Central memory CD8-positive, alpha-beta T cell (primary cell): Measurements from ENCODE around the gene LCN6.
A peak's percentile ranks its signal among the peaks of the same experiment; 100 is the strongest.

Source experiments
- ATAC-seq: fragments of 150-1000 bp; cut with Tn5 transposase; replicated peaks from 2 replicates; pipeline ENCODE4 v1.10.0; 2022; ENCODE audit warnings: mild to moderate bottlenecking, moderate FRiP score, moderate number of reproducible peaks; ENCODE audit not compliant: poor library complexity, severe bottlenecking; ENCODE audit errors: extremely low read depth
- DNase-seq, 2 donors: peaks; one replicate each; pipeline ENCODE4 v3.0.0; 2021; ENCODE audit warnings: low spot score in 2 of 2
- H3K27ac Mint-ChIP-seq: one replicate; pipeline ENCODE4 v1.8.0; 2022; ENCODE audit warnings: low read depth, mild to moderate bottlenecking, moderate library complexity, mixed read lengths
- H3K27me3 Mint-ChIP-seq: one replicate; pipeline ENCODE4 v1.8.0; 2022; ENCODE audit warnings: mixed read lengths
- H3K36me3 Mint-ChIP-seq: one replicate; pipeline ENCODE4 v1.8.0; 2022; ENCODE audit warnings: mild to moderate bottlenecking, moderate library complexity, mixed read lengths; ENCODE audit not compliant: insufficient read depth
- H3K4me1 Mint-ChIP-seq: one replicate; pipeline ENCODE4 v1.8.0; 2022; ENCODE audit warnings: mixed read lengths
- H3K4me3 Mint-ChIP-seq: one replicate; pipeline ENCODE4 v1.8.0; 2022; ENCODE audit warnings: mild to moderate bottlenecking, moderate library complexity, mixed read lengths
- H3K9me3 Mint-ChIP-seq: one replicate; pipeline ENCODE4 v1.8.0; 2022; ENCODE audit warnings: mixed read lengths

Gene LCN6

DNA sequence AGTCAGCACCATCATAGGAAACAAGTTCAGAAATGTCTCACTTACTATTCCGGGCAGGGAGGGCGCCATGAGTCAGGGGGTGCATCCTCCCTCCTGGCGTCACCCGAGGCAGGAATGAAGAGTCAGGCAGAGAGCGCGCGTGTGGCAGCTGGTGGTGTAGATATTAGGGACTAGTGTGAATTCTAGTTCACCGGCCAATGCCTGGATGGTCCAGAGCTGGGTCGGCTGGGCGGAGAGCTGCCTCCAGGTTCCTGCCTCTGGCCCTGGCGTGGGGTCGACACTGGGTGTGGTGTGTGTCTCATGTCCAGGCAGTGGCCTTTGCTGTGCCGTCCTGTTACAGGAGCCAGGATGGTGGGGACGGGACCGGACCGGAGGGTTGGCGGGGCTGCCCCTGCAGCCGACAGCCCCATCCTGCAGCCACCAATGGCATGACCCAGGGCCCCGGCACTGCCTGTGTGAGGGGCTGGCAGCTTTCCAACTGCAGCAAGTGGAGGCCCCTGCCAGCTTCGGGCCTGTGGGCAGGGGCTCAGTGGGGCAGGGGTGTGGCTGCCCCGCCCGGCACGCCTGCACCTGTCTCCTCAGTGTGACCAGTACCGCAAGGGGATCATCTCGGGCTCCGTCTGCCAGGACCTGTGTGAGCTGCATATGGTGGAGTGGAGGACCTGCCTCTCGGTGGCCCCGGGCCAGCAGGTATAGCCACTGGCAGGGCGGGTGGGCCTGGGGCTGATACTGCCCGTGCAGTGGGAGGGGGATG, 26.8 kb downstream of the LCN6 start:
- H3K27me3 Mint-ChIP-seq = no peaks in the 10 kb centered on the region
- ATAC-seq (no peak), DNase-seq (no peak)
- H3K4me1 Mint-ChIP-seq = peaks cover 17% of the 10 kb centered on the region
- H3K36me3 Mint-ChIP-seq = peaks cover 33% of the 10 kb centered on the region
- no peak overlapping the region for H3K27ac Mint-ChIP-seq
- H3K4me3 Mint-ChIP-seq = no peak overlapping the region
- H3K9me3 Mint-ChIP-seq = no peaks in the 10 kb centered on the region

GRCh38 chr9:136720898-136721338, 27.4 kb downstream of the LCN6 start:
- Mint-ChIP-seq H3K27me3 (no peaks in the 10 kb centered on the region), H3K4me3 (no peak overlapping the region), H3K9me3 (no peaks in the 10 kb centered on the region), H3K4me1 (peaks cover 13% of the 10 kb centered on the region), H3K36me3 (peaks cover 28% of the 10 kb centered on the region), H3K27ac (no peak overlapping the region)
- DNase-seq = no peak
- ATAC-seq = no peak

DNA sequence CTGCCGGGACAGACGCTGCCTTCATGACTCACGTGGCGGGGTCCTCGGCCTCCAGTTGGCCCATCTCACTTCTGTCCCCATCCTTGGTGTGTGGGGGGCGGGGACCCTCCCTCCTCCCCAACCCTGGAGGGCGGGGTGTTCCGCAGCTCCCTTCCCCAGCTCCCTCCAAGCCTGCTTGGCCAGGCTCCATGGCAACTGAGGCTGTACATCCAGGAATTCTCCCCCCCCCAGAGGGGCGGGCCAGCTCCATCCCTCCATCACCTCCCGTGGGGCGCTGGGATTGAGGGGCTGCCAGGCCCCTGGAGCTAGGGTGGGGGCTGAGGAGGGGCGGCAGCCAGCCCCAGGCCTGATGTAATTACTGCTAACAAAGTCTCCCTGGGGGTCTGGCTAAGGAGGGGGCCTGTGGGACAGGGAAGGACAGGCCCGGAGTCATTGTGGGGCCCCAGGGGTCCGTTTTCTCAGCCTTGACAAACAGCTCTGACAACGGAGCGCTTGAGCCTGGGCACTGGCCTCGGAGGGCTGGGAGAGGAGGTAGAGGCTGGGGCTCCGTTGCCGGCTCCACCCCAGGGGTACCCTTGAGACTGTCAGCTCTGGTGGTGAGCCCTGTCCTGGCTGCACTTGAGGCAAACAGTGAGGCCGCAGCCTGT, 28.0 kb downstream of the LCN6 start:
- H3K27ac Mint-ChIP-seq = no peak overlapping the region

GRCh38 chr9:136719195-136719880, 29.0 kb downstream of the LCN6 start:
- Mint-ChIP-seq H3K36me3 (peaks cover 16% of the 10 kb centered on the region), H3K9me3 (no peaks in the 10 kb centered on the region), H3K4me1 (peaks cover 10% of the 10 kb centered on the region), H3K4me3 (no peak overlapping the region), H3K27ac (no peak overlapping the region), H3K27me3 (peaks cover 2% of the 10 kb centered on the region)
- ATAC-seq (no peak), DNase-seq (no peak)

More for the DNA sequence above, 28.0 kb downstream of the LCN6 start:
- Mint-ChIP-seq H3K4me1 (peaks cover 13% of the 10 kb centered on the region), H3K9me3 (no peaks in the 10 kb centered on the region), H3K36me3 (peaks cover 26% of the 10 kb centered on the region), H3K4me3 (no peak overlapping the region), H3K27me3 (no peaks in the 10 kb centered on the region)
- no peak for ATAC-seq
- no peak for DNase-seq

GRCh38 chr9:136718345-136719194, 29.8 kb downstream of the LCN6 start:
- H3K9me3 Mint-ChIP-seq = no peaks in the 10 kb centered on the region
- H3K36me3 Mint-ChIP-seq = peaks cover 8% of the 10 kb centered on the region
- H3K27me3 Mint-ChIP-seq = peaks cover 10% of the 10 kb centered on the region
- H3K27ac Mint-ChIP-seq = no peak overlapping the region
- peaks cover 5% of the 10 kb centered on the region for H3K4me1 Mint-ChIP-seq
- ATAC-seq (no peak), DNase-seq (no peak)
- H3K4me3 Mint-ChIP-seq = no peak overlapping the region

GRCh38 chr9:136717399-136717798, 30.9 kb downstream of the LCN6 start:
- Mint-ChIP-seq H3K27me3 (peaks cover 17% of the 10 kb centered on the region), H3K4me1 (peaks cover 5% of the 10 kb centered on the region), H3K9me3 (no peaks in the 10 kb centered on the region), H3K27ac (no peak overlapping the region), H3K36me3 (peaks cover 5% of the 10 kb centered on the region), H3K4me3 (no peak overlapping the region)
- DNase-seq (no peak), ATAC-seq (no peak)

DNA sequence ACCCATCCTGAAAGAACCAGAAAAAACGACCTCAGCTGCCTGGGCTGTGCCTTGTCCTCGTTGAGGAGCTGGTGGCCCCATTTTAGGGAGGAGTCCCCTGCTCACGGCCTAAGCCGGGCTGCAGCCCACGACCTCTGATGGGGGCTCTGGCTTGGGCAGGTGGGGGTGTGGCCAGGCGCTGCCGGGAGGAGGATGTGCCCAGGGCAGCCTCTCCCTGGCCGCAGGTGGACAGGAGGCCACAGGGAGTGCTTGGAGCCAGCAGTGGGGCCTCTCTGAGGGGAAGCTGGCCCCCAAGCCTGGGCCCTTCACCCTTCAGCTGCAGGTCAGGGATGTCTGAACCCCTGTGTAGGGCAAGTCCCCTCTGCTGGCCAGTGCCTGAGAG, 33.4 kb downstream of the LCN6 start:
- no peak overlapping the region for H3K4me3 Mint-ChIP-seq
- peaks cover 38% of the 10 kb centered on the region for H3K27me3 Mint-ChIP-seq
- no peak for ATAC-seq
- peaks cover 5% of the 10 kb centered on the region for H3K36me3 Mint-ChIP-seq
- no peak for DNase-seq
- H3K9me3 Mint-ChIP-seq = no peaks in the 10 kb centered on the region
- H3K4me1 Mint-ChIP-seq = peaks cover 11% of the 10 kb centered on the region
- no peak overlapping the region for H3K27ac Mint-ChIP-seq

- ATAC-seq (no peak), DNase-seq (no peak)
- Mint-ChIP-seq H3K4me1 (peaks cover 11% of the 10 kb centered on the region), H3K27ac (no peak overlapping the region), H3K27me3 (peaks cover 40% of the 10 kb centered on the region), H3K4me3 (no peak overlapping the region), H3K36me3 (peaks cover 5% of the 10 kb centered on the region), H3K9me3 (no peaks in the 10 kb centered on the region)
These were observed 34.0 kb downstream of the LCN6 start for GRCh38 chr9:136714096-136714892.

GRCh38 chr9:136713550-136713949, 34.8 kb downstream of the LCN6 start:
- Mint-ChIP-seq H3K9me3 (no peaks in the 10 kb centered on the region), H3K27ac (no peak overlapping the region), H3K27me3 (peaks cover 45% of the 10 kb centered on the region), H3K4me1 (peaks cover 8% of the 10 kb centered on the region), H3K36me3 (peaks cover 5% of the 10 kb centered on the region), H3K4me3 (peak overlapping the region; percentile 23)
- no peak for ATAC-seq
- no peak for DNase-seq

DNA sequence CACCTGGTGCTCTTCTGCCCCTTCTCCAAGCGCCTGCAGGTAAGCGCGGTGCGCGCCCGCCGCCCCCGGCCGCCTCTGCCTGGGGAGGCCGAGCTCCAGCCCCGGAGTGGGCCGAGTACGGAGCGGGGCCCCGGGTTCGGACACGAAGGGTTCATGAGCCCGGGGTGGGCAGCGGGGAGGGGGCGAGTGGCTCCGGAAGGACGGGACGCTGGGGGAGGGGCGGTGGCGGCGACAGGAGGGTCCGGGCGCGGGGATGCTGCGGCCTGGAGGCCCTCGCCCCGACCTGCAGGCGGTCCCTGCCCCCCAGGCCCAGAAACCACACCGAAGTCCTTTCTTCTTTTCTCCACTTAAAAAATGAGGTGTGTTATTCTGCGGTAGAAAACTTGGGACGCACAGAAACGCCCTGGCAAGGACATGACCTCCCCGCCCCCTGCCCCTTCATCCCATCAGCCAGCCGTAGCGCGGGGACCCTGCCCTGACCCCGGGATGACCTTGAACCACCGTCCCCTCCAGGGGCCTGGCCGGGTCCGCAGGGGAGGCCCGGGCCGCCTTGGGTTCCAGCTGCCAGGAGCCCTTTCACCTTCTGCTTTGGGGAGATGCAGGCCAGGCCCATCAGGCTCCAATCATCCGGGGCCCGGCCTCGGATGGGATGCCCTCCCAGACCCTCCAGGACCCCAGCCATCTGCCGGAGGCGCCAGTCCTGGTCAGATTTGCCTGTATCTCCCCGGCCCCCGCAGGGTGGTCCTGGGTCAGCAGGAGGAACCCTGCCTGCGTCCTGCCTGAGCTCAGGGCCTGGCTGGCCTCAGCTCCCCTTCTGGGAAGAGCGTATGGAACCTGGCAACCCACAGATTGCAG, 35.4 kb downstream of the LCN6 start:
- Mint-ChIP-seq H3K27me3 (peaks cover 51% of the 10 kb centered on the region), H3K36me3 (peaks cover 5% of the 10 kb centered on the region), H3K27ac (no peak overlapping the region), H3K9me3 (no peaks in the 10 kb centered on the region), H3K4me3 (peak overlapping the region; percentile 23), H3K4me1 (peaks cover 5% of the 10 kb centered on the region)
- DNase-seq (no peak), ATAC-seq (no peak)
